ENCODE data around the gene SMARCB1.
A peak's percentile ranks its signal among the peaks of the same experiment; 100 is the strongest.
"Not testable (repeated sequence)": the region's sequence is repeated elsewhere in the genome, so short reads cannot be mapped to it uniquely, and the experiment has no call there.

The SMARCB1 gene

DNA sequence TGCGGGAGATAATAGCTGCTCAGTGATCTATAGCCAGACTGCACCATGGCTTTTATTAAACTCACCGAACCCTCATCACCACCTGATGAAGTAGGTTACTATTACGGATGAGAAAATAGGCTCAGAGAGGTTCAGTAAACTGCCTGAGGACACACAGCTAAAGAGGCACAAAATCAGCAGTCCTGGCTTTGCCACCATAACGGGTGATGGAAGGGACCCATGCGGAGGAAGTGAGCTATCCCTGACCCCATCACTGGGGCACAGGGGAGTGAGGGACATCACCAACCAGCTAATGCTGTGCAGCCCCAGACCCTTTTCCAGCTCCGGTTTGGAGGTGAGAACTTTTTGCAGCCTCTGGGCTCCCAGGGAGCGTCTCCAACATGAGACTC, 59.3 kb downstream of the SMARCB1 start:
- no peak for DNase-seq (ENCODE audit: low spot score)

DNA sequence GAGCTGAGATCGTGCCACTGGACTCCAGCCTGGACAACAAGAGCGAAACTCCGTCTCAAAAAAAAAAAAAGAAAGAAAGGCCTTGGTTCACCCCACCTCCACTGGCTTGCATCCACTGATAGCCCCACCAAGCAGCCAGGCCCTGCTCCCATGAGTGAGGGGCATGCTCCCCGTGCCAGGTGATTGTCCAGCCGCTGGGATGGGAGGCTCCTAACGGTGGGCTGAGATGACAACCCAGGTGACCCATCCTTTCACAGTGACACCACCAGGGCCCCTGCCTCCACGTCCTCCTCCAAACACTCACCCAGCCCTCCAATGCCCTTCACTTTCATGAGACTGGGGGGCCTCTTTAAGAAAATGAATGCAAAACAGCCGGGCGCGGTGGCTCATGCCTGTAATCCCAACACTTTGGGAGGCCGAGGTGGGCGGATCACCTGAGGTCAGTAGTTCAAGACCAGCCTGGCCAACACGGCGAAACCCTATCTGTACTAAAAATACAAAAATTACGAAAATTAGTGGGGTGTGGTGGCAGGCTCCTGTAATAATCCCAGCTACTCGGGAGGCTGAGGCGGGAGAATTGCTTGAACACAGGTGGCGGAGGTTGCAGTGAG, 60.6 kb downstream of the SMARCB1 start:
- no peak for DNase-seq (ENCODE audit: low spot score)

DNA sequence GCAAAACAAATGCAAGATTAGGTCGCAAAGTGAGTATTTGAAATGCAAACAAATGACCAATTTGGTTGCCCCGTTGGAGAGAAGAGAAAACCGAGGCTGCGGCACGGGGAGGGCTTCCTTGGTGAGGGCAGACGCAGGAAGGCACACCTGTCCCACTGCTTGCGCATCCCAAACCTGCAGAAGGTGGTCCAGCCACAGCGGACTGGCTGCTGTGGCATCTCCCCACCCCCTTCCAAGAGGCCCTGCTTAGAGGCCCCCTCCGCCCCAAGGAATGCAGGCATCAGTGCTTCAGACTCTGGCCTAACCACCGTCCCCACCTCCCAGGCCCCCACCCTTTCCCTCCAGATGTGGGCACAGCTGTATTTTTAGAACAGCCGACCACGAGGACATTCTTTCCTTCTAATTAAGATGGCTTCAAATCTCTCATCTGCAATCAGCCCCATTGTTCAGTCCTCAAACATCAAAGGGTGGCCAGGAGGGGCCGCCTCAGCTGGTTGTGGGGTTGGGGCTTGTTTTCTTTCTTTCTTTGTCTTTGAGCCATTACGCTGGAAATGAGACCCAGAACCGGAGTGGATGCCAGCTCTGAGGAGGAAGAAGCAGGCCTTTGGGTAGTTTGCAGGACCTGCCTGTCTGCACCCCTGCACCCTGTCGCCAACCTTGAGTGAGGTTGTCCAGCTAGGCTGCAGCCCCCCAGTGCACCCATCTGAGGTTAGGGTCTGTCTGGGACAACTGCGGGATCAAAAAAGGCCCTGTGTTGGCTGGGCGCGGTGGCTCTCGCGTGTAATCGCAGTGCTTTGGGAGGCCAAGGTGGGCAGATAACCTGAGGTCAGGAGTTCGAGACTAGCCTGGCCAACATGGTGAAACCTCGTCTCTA, 61.5 kb downstream of the SMARCB1 start:
- DNase-seq (ENCODE audit: low spot score): no peak

DNA sequence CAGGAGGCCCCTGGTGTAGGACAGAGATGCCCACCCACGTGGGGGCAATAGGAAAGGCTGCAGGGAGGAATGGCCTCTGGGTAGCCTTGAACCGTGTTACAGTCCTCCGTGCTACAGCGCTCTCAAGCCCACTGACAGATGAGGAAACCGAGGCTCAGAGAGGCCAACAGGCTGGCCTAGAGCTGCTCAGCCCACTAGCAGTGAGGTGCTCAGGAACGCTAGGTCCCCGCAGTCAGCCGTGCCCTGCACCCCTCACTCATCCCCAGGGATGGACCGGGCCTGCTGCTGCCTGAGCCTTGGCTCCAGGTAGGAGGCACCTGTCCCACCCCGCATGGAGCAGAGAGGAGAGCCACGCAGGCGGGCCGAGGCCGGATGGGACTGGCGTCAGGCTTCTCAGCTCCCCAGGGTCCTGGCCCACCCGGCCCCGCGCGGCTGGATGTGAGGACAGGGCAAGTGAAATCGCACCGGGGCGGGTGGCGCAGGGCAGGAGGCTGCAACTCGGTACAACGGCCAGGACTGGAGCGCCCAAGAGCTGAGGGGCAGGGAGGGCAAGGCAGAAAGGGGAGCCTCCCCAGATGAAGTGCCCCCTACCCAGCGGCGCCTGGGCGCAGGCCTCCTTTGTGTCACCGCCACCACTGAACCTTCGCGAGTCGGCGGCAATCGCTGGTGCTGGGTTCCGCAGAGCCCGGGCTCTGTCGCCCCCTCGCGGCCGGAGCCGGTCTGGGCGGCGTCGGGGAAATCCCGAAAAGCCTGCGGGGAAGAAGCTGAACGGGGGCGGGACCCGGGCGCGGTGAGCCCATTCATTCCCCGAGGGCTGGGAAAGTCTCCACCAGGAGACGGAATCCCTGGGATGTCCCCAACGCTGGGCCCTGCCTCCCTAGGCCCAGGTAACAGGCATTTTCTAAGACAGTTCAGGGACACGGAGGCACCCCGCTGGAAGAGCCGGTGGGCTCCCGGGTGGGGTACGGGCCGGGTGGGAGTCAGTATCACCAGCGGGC, 62.5 kb downstream of the SMARCB1 start:
- peak; percentile 80 for DNase-seq (ENCODE audit: low spot score)

DNA sequence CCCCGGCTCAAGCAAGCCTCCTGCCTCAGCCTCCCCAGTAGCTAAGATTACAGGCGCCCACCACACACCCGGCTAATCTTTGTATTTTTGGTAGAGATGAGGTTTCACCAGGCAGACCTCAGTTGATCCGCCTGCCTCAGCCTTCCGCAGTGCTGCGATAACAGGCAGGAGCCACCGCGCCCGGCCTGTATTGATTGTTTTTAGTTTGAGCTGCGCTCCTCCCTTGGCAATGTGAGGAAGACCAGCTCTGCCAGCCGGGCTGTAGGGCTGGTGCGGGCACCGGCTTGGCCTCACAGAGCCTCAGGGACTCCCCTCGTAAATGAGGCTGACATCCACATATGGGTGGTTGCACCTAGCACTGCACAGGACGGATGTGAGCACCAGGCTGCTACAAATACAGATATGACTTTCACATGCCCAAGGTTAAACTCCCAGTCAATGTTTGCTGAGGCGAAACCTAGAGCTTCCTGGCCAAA, 63.4 kb downstream of the SMARCB1 start:
- peak; percentile 26 for DNase-seq (ENCODE audit: low spot score)

DNA sequence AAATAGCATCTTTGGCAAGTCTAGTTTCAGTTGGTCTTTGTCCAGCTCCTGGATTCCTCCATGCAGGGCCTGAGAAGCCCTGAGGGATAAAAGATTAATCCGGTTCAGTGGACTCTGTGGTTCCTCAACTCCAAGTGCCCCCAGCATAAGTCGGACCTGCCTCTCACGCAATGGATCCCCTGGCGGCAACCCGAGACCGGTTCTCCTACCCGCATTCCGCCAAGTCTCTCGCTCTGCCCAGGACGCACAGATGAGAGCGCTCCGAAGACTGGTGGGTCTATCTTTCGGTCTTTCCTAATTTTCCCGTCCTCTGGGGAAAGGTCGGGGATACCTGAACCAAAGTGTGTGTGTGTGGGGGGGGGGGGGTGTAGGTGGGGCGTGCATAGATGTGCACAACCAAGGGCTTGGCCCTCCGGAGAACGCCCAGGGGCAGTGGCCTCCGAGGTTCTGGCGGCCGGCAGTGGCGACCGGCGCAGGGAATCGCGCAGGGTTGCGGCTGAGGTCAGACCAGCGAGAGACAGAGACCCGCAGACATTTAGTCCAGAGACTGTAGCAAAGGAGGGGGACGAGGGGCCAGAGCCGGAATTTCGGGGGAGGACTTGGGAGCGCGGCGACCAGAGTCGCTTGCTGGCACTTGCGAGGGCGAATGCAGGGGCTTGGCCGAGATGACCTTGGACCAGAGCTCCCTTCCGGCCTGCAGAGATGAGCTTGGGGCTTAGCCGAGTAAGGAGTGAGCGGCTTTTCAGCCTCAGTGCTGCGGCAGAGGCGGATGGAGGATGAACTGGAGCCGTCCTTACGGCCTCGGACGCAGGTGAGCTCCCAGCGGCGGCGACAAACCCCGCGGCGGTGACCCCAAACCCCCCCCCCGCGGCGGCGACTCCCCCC, 70.2 kb downstream of the SMARCB1 start:
- peak; percentile 79 for DNase-seq (ENCODE audit: low spot score)

DNA sequence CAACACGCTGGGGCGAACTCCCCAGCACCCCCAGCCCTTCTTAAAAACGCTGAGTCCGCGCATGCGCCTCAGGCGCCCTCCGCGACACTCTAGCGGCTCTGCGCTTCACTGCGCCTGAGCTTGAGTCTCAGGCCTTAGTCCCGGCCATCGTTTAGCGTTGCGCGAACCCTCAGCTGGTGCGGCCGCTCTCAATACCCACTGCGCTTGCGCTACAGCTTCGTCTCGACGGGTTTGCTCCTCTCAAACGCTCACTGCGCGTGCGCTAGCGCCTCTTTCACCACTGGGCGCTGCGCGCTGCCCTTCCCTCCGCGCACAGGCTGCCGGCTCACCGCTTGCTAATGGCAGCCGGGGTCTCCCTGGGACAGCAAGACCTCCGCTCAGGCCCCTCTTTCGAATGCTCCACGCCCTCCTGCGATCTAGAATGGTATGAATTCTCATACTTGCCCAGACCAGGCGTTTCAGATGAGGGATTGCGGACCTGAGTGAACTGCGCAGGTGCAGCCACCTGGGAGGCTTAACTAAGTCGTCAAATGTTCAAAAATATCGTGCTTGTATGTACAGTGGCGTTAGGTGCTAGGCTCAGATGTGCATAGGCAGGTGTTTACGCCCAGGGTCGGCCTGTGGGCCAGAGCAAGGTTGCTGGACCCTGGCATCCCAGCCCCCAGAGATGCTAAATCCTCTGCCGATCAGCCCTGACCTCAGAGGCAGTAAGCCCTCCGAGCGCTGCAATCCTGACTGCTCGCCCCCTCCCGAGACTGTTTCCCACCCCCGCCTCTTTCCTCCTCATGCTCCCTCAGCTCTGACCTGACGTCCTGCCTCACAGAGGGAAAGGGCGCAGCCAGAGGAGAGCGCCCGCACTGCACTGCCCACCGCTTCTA, 71.1 kb downstream of the SMARCB1 start, which contains the start of gene SLC2A11:
TSS of gene SLC2A11 (plus strand) at position 270 of the 878 bp plus-strand sequence. CDS start at position 395, 125 bp downstream.
- peak; percentile 98 for DNase-seq (ENCODE audit: low spot score)

DNA sequence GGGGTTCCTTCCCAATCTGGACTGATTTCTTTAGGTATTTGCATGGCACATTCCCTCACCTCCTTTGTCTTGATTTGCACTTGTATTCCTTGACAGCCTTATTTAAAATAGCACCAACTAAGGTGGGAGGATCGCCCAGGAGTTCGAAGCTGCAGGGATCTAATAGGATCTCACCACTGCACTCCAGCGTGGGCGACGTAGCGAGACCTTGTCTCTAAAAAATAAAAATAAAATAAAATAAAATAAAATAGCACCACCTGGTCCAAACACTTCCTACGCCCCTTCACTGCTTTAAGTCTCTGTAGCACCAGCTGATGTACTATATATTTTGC, 71.7 kb downstream of the SMARCB1 start:
- DNase-seq (ENCODE audit: low spot score): no peak

DNA sequence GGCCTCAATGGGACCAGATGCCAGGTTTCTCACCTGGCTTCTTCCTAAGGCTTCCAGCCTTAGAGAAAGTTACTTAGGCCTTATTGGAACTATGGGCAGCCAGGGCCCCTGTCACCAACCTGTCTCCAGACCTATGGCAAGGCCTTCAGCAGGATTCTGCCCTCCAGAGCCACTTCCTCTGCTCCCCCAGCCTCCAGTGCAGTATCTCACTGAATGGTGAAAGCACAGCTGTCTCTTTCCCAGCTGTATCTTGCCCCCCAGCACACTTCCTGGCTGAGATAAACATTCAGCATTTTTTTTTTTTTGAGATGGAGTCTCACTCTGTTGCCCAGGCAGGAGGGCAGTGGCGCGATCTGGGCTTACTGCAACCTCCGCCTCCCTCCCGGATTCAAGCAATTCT, 72.4 kb downstream of the SMARCB1 start:
- no peak for DNase-seq (ENCODE audit: low spot score)

DNA sequence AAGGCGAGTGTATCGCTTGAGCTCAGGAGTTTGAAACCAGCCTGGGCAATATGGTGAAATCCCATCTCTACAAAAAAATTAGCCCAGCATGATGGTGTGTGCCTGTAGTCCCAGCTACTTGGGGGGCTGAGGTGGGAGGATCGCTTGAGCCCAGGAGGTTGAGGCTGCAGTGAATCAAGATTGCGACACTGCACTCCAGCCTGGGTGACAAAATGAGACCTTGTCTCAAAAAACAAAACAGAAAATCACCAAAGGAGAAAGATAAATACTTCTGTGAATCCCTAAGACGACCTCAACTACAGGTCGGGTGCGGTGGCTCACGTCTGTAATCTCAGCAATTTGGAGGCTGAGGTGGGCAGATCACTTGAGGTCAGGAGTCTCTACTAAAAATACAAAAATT, 73.4 kb downstream of the SMARCB1 start:
- not testable (repeated sequence) for DNase-seq (ENCODE audit: low spot score)

DNA sequence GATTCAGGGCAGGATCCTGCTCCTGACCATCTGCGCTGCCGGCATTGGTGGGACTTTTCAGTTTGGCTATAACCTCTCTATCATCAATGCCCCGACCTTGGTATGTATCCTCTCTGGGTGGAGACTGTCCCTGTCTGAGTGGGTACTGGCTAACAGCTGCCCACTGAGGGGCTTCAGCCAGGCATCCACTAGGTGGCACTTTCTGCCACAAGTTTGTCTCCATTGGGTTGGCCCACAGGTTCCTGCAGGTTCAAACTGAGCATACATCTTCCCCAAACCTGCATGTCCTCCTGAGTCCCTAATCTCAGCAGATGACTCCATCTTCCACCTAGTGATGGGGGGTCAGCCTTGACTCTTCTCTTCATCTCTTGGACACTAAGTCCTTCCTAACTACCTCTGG, 75.3 kb downstream of the SMARCB1 start:
- DNase-seq (ENCODE audit: low spot score): peak; percentile 47

DNA sequence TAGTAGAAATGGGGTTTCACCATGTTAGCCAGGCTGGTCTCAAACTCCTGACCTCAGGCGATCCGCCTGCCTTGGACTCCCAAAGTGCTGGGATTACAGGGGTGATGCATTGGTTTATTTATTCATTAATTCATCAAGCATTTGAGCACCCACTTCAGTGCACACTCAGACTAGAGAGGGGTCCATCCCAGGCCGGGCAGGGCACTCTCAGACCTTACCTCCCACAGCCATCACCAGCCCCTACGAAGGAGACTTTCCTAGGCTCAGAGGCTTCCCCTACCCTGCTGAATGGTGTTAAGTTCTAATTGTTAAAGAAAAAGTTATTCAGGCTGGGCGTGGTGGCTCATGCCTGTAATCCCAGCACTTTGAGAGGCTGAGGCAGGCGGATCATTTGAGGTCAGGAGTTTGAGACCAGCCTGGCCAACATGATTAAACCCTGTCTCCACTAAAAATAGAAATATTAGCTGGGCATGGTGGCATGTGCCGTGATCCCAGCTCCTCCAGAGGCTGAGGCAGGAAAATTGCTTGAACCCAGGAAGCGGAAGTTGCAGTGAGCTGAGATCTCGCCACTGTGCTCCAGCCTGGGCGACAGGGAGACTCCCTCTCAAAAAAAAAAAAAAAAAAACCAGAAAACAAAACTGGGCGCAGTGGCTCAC, 77.9 kb downstream of the SMARCB1 start:
- not testable (repeated sequence) for DNase-seq (ENCODE audit: low spot score)

DNA sequence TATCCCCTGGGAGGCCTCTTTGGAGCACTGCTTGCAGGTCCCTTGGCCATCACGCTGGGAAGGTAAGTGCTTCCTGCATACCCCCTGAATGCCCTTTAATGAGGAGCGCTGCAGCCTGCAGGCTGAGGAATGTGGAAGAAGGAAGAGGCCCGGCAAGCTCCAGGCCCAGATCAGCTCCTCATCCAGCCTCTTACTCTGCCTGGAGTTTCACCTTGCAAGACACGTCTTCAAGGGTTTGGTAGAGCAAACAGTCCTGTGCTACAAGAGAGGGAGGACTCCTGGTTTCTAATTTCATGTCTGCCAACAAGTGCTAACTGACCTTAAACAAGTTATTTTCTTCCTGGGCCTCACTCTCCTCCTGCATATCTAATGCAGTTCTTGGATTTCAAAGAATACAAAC, 81.8 kb downstream of the SMARCB1 start:
- no peak for DNase-seq (ENCODE audit: low spot score)

DNA sequence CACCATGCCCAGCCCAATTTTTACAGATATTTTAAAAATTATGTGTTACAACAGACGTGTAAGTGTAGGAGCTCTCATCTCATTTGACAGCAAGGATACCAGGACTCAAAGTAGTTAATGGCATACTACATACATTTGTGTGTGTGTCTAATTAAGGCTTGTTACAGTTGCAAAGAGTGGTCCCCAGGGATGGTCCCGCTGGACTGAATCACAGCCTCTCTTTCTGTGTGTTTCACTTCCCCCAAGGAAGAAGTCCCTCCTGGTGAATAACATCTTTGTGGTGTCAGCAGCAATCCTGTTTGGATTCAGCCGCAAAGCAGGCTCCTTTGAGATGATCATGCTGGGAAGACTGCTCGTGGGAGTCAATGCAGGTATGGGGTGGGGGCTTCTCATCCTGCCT, 88.1 kb downstream of the SMARCB1 start:
- DNase-seq (ENCODE audit: low spot score): no peak

DNA sequence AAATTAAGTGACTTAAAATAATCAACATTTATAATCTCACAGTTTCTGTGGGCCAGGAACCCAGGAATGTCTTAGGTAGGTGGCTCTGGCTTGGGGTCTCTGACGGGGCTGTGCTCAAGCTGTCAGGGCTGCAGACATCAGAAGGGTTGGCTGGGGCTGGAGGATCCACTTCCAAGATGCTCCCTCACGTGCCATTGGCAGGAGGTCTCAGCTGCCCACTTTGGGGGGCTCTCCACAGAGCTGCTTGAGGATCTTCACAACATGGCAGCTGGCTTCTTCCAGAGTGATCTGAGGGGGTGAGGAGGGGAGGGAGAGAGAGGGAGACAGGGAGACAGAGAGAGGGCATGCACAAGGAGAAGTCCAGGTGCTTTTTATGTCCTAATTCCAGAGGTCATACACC, 89.0 kb downstream of the SMARCB1 start:
- DNase-seq (ENCODE audit: low spot score): no peak

DNA sequence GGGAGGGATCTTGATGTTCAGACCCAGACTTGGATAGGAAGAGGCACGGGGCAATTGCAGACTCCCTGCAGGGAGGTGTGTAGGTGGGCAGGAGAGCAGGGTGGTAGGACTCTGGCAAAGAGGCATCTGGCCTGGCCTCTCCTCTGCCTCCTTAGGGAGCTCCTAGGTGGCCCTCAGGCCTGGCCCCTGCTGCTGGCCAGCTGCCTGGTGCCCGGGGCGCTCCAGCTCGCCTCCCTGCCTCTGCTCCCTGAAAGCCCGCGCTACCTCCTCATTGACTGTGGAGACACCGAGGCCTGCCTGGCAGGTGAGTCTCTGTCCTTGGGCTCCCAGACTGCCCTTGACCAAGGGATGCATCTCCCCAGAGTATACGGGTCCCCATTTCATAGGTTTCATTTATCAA, 90.8 kb downstream of the SMARCB1 start:
- no peak for DNase-seq (ENCODE audit: low spot score)

DNA sequence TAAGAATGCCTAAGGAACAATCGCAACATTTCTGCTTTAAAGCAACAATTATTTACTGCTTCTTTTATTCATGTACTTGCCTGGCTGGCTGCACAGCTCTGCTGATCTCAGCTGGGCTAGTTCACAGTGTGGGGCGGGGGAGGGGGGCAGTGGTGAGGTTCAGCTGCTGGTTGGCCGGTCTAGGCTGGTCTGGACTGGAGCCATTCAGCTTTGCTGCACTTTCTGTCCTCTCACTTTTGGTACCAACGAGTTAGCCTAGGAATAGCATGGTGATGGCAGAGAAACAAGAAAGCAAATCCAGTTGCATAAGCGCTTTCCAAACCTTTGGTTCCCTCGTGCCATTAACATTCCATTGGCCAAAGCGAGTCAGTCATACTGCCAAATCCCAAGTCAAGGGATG, 91.5 kb downstream of the SMARCB1 start:
- no peak for DNase-seq (ENCODE audit: low spot score)

DNA sequence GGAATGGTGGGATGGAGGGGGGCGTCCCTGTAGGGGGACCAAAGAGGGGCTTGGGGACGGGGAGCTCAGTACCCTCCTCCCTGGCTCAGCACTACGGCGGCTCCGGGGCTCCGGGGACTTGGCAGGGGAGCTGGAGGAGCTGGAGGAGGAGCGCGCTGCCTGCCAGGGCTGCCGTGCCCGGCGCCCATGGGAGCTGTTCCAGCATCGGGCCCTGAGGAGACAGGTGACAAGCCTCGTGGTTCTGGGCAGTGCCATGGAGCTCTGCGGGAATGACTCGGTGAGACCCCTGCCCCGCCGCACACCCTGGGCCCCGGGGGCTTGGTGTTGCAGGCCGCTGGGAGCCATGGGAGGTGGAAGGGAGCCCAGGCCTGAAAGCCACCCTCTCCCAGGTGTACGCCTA, 95.6 kb downstream of the SMARCB1 start:
- DNase-seq (ENCODE audit: low spot score): no peak

DNA sequence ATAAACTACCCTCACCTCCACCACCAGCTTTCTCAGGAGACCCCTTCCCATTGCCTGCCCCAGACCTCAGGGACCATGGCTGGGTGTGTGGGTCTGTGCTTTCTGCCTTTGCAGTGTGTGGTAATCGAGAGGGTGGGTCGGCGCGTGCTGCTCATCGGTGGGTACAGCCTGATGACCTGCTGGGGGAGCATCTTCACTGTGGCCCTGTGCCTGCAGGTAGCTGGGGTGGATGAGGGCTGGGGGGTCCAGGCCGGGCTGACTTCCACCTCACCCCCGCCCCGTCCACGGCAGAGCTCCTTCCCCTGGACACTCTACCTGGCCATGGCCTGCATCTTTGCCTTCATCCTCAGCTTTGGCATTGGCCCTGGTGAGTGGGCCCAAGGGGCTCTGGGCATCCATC, 96.9 kb downstream of the SMARCB1 start:
- DNase-seq (ENCODE audit: low spot score): no peak

DNA sequence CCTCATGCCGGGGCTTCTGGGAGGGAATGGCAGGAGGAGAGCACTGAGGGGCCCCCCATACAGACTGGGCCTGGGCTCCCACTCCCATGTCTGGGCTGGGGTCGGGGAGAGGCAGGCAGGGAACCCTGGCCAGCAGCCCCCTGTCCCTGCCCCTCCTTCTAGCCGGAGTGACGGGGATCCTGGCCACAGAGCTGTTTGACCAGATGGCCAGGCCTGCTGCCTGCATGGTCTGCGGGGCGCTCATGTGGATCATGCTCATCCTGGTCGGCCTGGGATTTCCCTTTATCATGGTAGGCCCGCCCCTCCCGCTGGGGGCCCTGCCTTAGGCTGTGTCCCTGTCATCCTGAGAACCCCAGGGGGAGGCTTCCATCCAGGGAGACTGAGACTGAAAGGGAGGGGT, 97.4 kb downstream of the SMARCB1 start:
- no peak for DNase-seq (ENCODE audit: low spot score)

All from kidney tubule cell (primary cell).